ENCODE results near the gene PBLD.

DNA sequence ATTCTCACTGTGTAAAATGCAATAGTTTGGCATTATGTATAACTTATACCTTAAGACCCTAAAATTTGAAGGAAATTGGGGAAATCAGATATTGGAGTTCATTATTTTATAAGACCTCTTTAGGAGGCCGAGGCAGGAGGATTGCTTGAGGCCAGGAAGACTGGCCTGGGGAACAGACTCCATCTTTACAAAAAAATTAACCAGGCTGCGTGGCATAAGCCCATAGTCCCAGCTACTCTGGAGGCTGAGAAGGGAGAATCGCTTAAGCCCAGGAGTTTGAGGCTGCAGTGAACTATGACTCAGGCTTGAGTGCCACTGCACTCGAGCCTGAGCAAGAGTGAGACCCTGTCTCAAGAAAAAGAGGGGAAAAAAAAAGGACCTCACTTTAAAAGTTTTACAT lies 14.0 kb upstream of the PBLD start:
- TF ChIP-seq CTCF (IDR thresholded peaks at IDR 0.05; ENCODE audit: low read depth, low read length) (no peak), POLR2A (IDR thresholded peaks at IDR 0.05; ENCODE audit: extremely low read depth, insufficient read length) (no peak), MYC (IDR thresholded peaks at IDR 0.05; ENCODE audit: low read depth, low read length) (no peak)

Measured in NB4 (cell line).